ENCODE results near the gene DUSP16.

- TF ChIP-seq, protein P1, sequence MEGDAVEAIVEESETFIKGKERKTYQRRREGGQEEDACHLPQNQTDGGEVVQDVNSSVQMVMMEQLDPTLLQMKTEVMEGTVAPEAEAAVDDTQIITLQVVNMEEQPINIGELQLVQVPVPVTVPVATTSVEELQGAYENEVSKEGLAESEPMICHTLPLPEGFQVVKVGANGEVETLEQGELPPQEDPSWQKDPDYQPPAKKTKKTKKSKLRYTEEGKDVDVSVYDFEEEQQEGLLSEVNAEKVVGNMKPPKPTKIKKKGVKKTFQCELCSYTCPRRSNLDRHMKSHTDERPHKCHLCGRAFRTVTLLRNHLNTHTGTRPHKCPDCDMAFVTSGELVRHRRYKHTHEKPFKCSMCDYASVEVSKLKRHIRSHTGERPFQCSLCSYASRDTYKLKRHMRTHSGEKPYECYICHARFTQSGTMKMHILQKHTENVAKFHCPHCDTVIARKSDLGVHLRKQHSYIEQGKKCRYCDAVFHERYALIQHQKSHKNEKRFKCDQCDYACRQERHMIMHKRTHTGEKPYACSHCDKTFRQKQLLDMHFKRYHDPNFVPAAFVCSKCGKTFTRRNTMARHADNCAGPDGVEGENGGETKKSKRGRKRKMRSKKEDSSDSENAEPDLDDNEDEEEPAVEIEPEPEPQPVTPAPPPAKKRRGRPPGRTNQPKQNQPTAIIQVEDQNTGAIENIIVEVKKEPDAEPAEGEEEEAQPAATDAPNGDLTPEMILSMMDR (IDR thresholded peaks at IDR 0.05; ENCODE audit: borderline replicate concordance, extremely low read depth, low read length, poor library complexity, severe bottlenecking), result no peak
- no peak for TF ChIP-seq EZH2 (IDR thresholded peaks at IDR 0.05; ENCODE audit: borderline replicate concordance, low read depth, low read length, severe bottlenecking)
These were observed 44.2 kb downstream of the DUSP16 start for GRCh38 chr12:12518464-12518845.
